ENCODE data around the gene PAH.

The PAH gene

GRCh38 chr12:102816816-102817434, 100.1 kb downstream of the PAH start:
- DNase-seq (ENCODE audit: low spot score), result peak; percentile 13

DNA sequence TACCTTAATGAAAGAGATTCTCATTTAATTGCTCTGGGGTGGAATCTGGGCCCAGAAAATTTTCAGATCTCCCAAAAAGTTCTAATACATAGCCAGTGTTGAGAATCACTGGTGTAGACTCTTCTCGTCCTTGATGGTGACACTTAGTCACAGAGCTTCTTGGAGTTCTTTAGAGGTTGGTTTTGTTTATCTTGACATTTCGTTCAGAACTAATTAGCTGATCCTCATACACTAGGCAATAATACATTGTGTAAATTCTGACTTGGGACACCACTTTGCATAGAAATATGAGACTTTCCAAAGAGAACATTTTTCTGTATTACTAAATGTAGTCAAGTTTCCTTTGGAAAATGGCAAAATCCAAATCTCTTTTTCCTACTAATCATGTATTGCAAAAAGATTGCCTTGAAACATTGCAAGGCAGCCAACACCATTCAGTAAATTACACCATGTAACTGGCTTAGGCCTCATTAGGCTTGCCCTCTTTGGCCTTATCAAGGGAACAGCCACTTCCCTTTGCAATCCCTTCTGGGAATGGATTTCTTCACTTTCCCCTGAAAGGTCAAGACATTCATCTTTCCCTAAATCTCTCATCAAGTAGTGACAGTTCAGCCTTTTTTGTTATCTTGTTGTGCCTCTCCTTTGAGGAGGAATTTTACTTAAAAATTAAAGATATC, 102.2 kb downstream of the PAH start:
- DNase-seq (ENCODE audit: low spot score), result no peak

DNA sequence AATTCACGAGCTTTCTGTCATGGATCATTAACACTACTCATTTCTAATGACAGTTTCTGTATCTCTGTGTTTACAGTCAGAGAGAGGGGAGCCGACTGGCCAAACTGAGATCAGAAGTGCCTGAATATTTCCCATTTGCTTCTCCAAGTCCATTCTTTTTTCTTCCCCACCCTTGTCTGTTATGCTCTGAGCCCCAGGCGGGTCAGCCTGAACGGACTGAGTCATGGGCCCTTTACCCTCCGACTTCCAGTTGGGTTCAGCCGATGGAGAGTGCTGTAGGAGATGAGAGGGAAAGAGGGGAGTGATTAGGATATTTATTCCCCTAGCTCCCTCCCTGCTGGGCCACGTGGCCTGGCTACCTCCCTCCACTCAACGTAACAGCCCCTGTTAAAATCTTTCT, 104.7 kb downstream of the PAH start:
- DNase-seq (ENCODE audit: low spot score), result no peak

DNA sequence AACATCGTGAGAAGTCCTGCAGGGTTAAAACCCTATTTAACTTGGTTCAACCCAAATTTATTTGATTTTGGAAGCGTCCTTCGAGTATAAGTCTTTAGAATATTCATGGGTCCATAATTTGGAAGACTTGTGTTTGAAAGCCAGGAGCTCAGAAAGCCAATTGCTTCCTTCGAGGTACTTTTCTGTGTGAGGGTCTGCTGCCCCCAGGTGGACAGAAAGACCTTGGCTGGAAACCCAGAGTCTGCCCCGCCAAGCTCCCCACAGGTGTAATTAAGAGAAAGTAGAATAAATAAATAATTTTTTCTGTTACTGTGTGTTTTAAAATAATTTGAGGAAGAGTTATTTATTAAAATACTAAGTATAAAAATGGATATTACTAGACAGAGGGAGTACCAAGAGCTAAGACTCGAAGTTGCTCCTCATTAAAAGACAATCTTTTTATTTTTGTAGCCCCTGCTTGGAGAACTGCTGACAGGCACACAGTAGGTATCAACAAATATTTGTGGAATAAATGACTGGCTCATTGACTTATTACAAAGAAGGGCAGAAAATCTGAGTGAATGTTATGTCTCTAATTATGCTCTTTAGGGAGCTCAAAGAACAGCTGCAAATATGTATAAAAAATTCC, 105.8 kb downstream of the PAH start:
- peak; percentile 25 for DNase-seq (ENCODE audit: low spot score)

DNA sequence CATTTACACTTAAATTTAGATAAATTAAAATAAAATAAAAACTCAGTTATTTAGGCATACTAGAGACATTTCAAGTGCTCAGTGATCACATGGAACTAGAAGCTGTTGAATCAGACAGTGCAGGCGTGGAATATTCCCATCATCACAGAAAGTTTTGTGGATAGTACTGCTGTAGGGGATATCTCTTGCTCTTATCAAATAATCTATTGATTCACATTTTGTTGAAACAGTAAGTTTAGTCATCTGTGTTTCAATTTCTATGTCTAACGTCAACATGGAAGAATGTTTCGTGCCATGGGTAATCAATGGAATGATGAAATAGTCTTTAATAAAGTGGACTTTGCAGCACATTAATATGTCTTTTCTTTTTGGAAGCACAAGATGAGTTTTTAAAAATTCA, 108.6 kb downstream of the PAH start:
- DNase-seq (ENCODE audit: low spot score), result no peak

GRCh38 chr12:102806592-102806991, 110.5 kb downstream of the PAH start:
- DNase-seq (ENCODE audit: low spot score), result no peak

DNA sequence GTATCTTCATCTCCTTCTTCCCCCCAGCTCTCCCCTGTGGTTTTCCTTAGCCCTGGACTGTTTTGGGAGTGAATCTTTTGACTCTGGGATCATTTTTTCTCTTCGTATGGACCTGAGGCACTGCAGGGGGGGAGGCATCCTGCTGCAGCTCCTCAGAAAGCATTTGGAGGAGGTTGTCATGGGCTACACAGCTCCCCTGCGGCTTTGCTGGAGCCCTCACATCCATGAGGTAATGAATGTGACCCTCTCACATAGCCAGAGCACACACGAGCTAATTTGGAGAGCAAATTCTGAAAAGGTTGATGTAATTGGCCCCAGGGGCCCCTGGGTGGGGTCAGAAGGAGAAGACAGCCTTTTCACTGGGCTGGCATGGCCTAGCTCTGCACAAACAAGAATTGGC, 110.9 kb downstream of the PAH start:
- no peak for DNase-seq (ENCODE audit: low spot score)

DNA sequence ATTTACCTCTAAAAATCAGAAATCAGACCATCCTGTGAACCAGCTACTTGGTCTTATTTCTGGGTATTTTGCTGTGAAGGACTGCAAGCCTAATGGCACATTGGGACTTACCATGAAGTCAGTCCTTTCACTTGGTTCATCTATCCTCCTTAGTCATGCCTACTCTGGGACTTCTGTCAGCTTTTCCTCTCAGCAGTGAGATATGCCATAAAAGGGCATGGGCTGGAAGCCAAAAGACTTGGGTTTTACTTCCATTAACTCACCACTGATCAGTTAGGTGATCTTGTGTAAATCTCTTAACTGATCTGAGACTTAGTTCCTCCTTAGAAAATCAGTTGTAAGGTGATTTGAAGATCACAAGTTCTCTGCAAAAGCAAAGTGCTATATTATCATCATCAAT, 116.5 kb downstream of the PAH start:
- no peak for DNase-seq (ENCODE audit: low spot score)

GRCh38 chr12:102799229-102799628, 117.8 kb downstream of the PAH start:
- no peak for DNase-seq (ENCODE audit: low spot score)

GRCh38 chr12:102797528-102797927, 119.5 kb downstream of the PAH start:
- no peak for DNase-seq (ENCODE audit: low spot score)

DNA sequence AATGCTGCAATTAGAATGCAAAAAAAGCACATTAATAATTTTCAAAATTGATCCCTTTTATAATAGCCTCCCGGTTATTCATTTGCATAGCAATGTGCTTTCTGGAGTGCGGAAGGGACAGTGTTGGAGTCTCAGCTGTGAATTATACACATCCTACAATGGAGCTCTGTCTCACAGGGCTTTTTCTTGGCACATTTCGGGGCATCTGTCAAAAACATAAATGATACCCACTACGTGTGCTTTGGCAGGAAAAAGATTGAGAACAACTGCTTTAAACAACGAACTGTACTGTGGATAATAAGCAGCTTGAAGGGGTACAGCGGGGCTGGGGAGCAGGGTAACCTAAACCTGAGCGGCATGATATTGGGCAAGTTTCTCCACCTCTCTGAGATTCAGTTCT, 123.1 kb downstream of the PAH start:
- no peak for DNase-seq (ENCODE audit: low spot score)
